GM23338 (cell line): ENCODE data around the gene H1-8. TPM values are rescaled to one million over a fixed set of nuclear protein-coding genes. Genes with fewer than 3 reads are reported as not detected.

ENCODE experiments used
- ATAC-seq: fragments of 200-7000 bp; cut with Tn5 transposase; 3 replicates; pipeline ENCODE4 v1.9.1; 2020
- DNase-seq: peaks from one replicate; pipeline ENCODE4 v3.0.0-alpha.2; 2015; ENCODE audit warnings: low spot score
- H2AFZ ChIP-seq: fragments of 200-600 bp; sonication (generic); 2 replicates; pipeline ENCODE4 v1.8.0; 2016; ENCODE audit warnings: antibody characterized with exemption, mild to moderate bottlenecking, moderate library complexity
- H3F3A ChIP-seq: fragments of 200-600 bp; sonication (generic); replicated peaks from 2 replicates; pipeline ENCODE4 v1.8.0; 2017; ENCODE audit warnings: antibody characterized with exemption, mixed run types, low read depth
- H3K27ac ChIP-seq: fragments of 200-600 bp; sonication (generic); 2 replicates; pipeline ENCODE4 v1.6.1; 2016; ENCODE audit warnings: low read depth
- H3K27me3 ChIP-seq: fragments of 200-600 bp; sonication (generic); 2 replicates; pipeline ENCODE4 v1.8.0; 2016; ENCODE audit warnings: mild to moderate bottlenecking, mixed run types, moderate library complexity; ENCODE audit not compliant: insufficient read depth
- H3K36me3 ChIP-seq: fragments of 200-600 bp; sonication (generic); 2 replicates; pipeline ENCODE4 v1.8.0; 2016; ENCODE audit warnings: mild to moderate bottlenecking; ENCODE audit not compliant: insufficient read depth
- H3K4me1 ChIP-seq: fragments of 200-600 bp; sonication (generic); 2 replicates; pipeline ENCODE4 v1.8.0; 2016; ENCODE audit warnings: mild to moderate bottlenecking, moderate library complexity; ENCODE audit not compliant: insufficient read depth
- H3K4me2 ChIP-seq: fragments of 200-600 bp; sonication (generic); 2 replicates; pipeline ENCODE4 v1.7.1; 2017; ENCODE audit warnings: mixed run types
- H3K4me3 ChIP-seq: fragments of 200-600 bp; sonication (generic); 2 replicates; pipeline ENCODE4 v1.6.1; 2016; ENCODE audit warnings: mixed run types
- H3K79me2 ChIP-seq: fragments of 200-600 bp; sonication (generic); replicated peaks from 2 replicates; pipeline ENCODE4 v1.8.0; 2017; ENCODE audit warnings: mild to moderate bottlenecking; ENCODE audit not compliant: insufficient read depth
- H3K9me2 ChIP-seq: fragments of 200-600 bp; sonication (generic); 2 replicates; pipeline ENCODE4 v1.8.0; 2017; ENCODE audit not compliant: insufficient read depth
- H4K20me1 ChIP-seq: fragments of 200-600 bp; sonication (generic); replicated peaks from 2 replicates; pipeline ENCODE4 v1.8.0; 2017; ENCODE audit warnings: mild to moderate bottlenecking; ENCODE audit not compliant: insufficient read depth
- H3K27ac Mint-ChIP-seq: 2 replicates; pipeline ENCODE4 v1.8.0; 2020; ENCODE audit warnings: inconsistent platforms, mild to moderate bottlenecking, moderate library complexity, mixed read lengths
- H3K27me3 Mint-ChIP-seq: 3 replicates; pipeline ENCODE4 v1.8.0; 2022; ENCODE audit warnings: low read depth, mild to moderate bottlenecking, moderate library complexity, mixed read lengths, inconsistent platforms; ENCODE audit not compliant: insufficient read depth, poor library complexity
- H3K36me3 Mint-ChIP-seq: 3 replicates; pipeline ENCODE4 v1.8.0; 2021; ENCODE audit warnings: low read depth, mild to moderate bottlenecking, inconsistent platforms, moderate library complexity, mixed read lengths
- H3K4me1 Mint-ChIP-seq: 3 replicates; pipeline ENCODE4 v1.8.0; 2020; ENCODE audit warnings: mild to moderate bottlenecking, inconsistent platforms, mixed read lengths
- H3K4me3 Mint-ChIP-seq: 3 replicates; pipeline ENCODE4 v1.8.0; 2021; ENCODE audit warnings: moderate library complexity, mild to moderate bottlenecking, inconsistent platforms, mixed read lengths
- H3K9me3 Mint-ChIP-seq: 3 replicates; pipeline ENCODE4 v1.8.0; 2020; ENCODE audit warnings: moderate library complexity, mild to moderate bottlenecking, inconsistent platforms, mixed read lengths
- CTCF ChIP-seq, 2 experiments: fragments of 200-600 bp in 1 of 2; sonication (generic) in 1 of 2; conservative IDR thresholded peaks; 2 replicates each; pipeline versions ENCODE4 v1.5.1 to v1.6.1; 2016 to 2017; ENCODE audit warnings: antibody characterized with exemption in 2 of 2, low read depth in 2 of 2, mild to moderate bottlenecking in 2 of 2, moderate library complexity in 1 of 2
- ETS1 ChIP-seq: IDR thresholded peaks from 2 replicates; pipeline ENCODE4 v1.6.1; 2016; ENCODE audit warnings: antibody characterized with exemption
- EZH2 ChIP-seq: fragments of 200-600 bp; sonication (generic); IDR thresholded peaks from one replicate; pipeline ENCODE4 v1.8.0; 2017; ENCODE audit warnings: antibody characterized with exemption, mild to moderate bottlenecking, low read depth; ENCODE audit not compliant: unreplicated experiment
- JUNB ChIP-seq: IDR thresholded peaks from one replicate; pipeline ENCODE4 v1.6.1; 2016; ENCODE audit warnings: antibody characterized with exemption; ENCODE audit not compliant: unreplicated experiment
- NANOG ChIP-seq: IDR thresholded peaks from 2 replicates; pipeline ENCODE4 v1.6.1; 2016; ENCODE audit warnings: antibody characterized with exemption, borderline replicate concordance
- POLR2AphosphoS5 ChIP-seq: IDR thresholded peaks from 2 replicates; pipeline ENCODE4 v1.6.1; 2016; ENCODE audit warnings: antibody characterized with exemption, low read depth
- ZNF114 ChIP-seq: fragments of 250-450 bp; sonication (Bioruptor Pico); IDR thresholded peaks from 2 replicates; pipeline ENCODE4 v1.5.0; 2020; ENCODE audit warnings: mild to moderate bottlenecking, moderate library complexity
- polyA plus RNA-seq: library from polyadenylated mRNA; unstranded; fragments of >200 nt; fragmentation: Nextera tagmentation; extraction: Ambion mirVana; gene quantifications from 2 replicates; pipeline ENCODE4 v1.2.1, GENCODE V29; 2016
- total RNA-seq: library from RNA; depleted of rRNA; stranded (reverse); fragments of >200 nt; shearing (Covaris generic); gene quantifications from 2 replicates; pipeline ENCODE4 v1.2.3, GENCODE V29; 2014

H1-8 gene
- total and polyA plus RNA-seq, 2 experiments from 2014 or later, result not detected

- TF ChIP-seq CTCF (conservative IDR thresholded peaks at IDR 0.05; ENCODE audit: low read depth in 2 of 2) (no peak), JUNB (no peak)
- Mint-ChIP-seq H3K9me3 (no peaks in the 10 kb centered on the region), H3K36me3 (peaks cover 4% of the 10 kb centered on the region; the same call in 1 of the 3 replicates), H3K27me3 (peaks cover 10% of the 10 kb centered on the region), H3K4me3 (no peak overlapping the region), H3K4me1 (peaks cover 22% of the 10 kb centered on the region), H3K27ac (no peak overlapping the region)
- no peak for ATAC-seq
- Histone ChIP-seq H3K4me3 (no peak overlapping the region), H3K9me2 (no peaks in the 10 kb centered on the region), H3K4me2 (no peak overlapping the region), H3K27ac (no peak overlapping the region), H3K36me3 (no peaks in the 10 kb centered on the region), H3K4me1 (peaks cover 11% of the 10 kb centered on the region; the same call in 1 of the 2 replicates), H3K79me2 (no peaks in the 10 kb centered on the region), H2AFZ (no peak overlapping the region), H3F3A (no peaks in the 10 kb centered on the region), H3K27me3 (no peaks in the 10 kb centered on the region), H4K20me1 (no peaks in the 10 kb centered on the region)
- DNase-seq, result no peak
Measured at GRCh38 chr3:129561619-129562248, 18.8 kb downstream of the H1-8 start.

GRCh38 chr3:129562803-129563202 is 19.8 kb downstream of the H1-8 start:
- DNase-seq (no peak), ATAC-seq (no peak)
- Histone ChIP-seq H2AFZ (no peak overlapping the region), H3K4me1 (peaks cover 11% of the 10 kb centered on the region; the same call in 1 of the 2 replicates), H3K36me3 (no peaks in the 10 kb centered on the region), H3K27ac (no peak overlapping the region), H3F3A (no peaks in the 10 kb centered on the region), H3K27me3 (no peaks in the 10 kb centered on the region), H3K79me2 (no peaks in the 10 kb centered on the region), H4K20me1 (no peaks in the 10 kb centered on the region), H3K4me2 (no peak overlapping the region), H3K4me3 (no peak overlapping the region), H3K9me2 (no peaks in the 10 kb centered on the region)
- TF ChIP-seq NANOG (no peak), JUNB (no peak), ZNF114 (no peak), POLR2AphosphoS5 (no peak), CTCF (conservative IDR thresholded peaks at IDR 0.05; ENCODE audit: low read depth in 2 of 2) (no peak), EZH2 (no peak), ETS1 (no peak)
- Mint-ChIP-seq H3K27me3 (peaks cover 10% of the 10 kb centered on the region), H3K4me1 (peaks cover 12% of the 10 kb centered on the region), H3K9me3 (no peaks in the 10 kb centered on the region), H3K36me3 (peaks cover 4% of the 10 kb centered on the region; the same call in 1 of the 3 replicates), H3K4me3 (no peak overlapping the region), H3K27ac (no peak overlapping the region)
